SH-SY5Y (cell line): ENCODE data around the gene CYB561.

ENCODE experiments used
- GATA2 ChIP-seq: IDR thresholded peaks from 2 replicates; pipeline ENCODE4 v1.6.1; 2011; ENCODE audit warnings: mild to moderate bottlenecking, low read depth, low read length
- GATA3 ChIP-seq: IDR thresholded peaks from 2 replicates; pipeline ENCODE4 v1.6.1; 2011; ENCODE audit warnings: low read depth, mild to moderate bottlenecking, low read length, moderate library complexity

DNA sequence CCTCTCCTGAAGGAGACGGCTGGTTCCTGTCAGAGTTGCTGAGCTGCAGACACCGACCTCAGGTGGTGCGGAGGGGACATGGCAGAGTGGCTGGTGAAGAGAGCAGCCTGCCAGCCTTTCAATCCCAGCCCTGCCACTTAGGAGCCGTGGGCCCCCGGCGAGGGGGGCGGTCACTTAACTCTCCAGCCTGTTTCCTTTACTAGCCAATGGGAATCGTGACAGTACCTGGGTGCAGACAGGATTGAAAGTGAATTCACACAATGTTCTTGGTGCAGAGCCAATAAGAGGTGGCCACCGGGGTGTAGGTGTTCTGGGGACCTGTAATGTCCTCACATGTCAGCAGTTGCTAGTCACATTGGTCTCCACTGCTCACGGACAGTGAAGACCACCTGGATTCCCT is 44.2 kb upstream of the CYB561 start:
- no peak for TF ChIP-seq GATA2
- no peak for TF ChIP-seq GATA3
